NCI-H1694 treated with DMSO at 0.1 percent for 48 hours (cell line): ENCODE data around the gene GATAD2A.
"Not testable (repeated sequence)": the region's sequence is repeated elsewhere in the genome, so short reads cannot be mapped to it uniquely, and the experiment has no call there.

Experiments
- DNase-seq: peaks from one replicate; lab custom pipeline; 2025; lab: John Stamatoyannopoulos, UW

Gene GATAD2A

DNA sequence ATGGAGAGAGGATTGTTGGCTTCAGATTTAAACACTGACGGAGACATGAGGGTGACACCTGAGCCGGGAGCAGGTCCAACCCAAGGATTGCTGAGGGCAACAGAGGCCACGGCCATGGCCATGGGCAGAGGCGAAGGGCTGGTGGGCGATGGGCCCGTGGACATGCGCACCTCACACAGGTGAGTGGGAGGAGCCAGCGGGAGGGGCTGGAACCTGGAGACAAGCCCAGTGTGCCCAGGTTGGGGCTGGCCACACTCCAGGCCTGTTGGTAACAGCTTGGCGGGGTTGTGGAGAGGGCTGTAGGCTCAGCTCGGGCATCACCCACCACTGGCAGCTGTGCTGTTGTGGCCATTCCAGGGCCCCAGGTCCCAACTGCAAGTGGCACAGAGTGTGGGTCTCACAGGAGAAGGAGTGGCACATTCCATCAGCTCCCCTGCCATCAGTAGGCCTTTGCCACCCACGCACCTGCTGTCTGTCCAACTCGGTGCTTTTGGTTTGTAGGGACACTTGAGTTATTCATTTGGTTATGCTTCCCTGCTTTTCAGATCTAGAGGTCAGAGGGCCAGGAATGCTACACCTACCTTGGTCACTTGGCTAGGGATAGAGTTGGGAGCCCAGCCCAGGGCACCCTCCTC, 60.1 kb downstream of the GATAD2A start:
- no peak for DNase-seq

DNA sequence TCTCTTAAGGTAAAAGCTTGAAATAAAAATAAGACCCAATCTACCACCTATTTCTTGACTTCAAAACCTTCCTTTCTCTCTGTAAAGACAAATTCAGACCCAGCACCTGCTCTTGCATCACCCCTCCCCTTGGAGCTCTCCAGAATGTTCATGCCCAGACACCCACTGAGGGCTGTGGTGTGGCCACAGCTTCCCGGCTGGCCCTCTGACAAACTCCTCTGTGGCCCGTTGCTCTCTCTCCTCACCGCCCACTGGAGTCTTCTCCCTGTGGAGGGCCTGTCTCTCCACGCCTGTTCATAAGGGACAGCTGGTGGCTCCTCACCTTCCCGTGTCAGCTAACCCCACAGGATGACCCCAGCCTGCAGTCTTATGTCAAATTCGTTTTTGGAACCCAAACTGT, 60.7 kb downstream of the GATAD2A start:
- no peak for DNase-seq

DNA sequence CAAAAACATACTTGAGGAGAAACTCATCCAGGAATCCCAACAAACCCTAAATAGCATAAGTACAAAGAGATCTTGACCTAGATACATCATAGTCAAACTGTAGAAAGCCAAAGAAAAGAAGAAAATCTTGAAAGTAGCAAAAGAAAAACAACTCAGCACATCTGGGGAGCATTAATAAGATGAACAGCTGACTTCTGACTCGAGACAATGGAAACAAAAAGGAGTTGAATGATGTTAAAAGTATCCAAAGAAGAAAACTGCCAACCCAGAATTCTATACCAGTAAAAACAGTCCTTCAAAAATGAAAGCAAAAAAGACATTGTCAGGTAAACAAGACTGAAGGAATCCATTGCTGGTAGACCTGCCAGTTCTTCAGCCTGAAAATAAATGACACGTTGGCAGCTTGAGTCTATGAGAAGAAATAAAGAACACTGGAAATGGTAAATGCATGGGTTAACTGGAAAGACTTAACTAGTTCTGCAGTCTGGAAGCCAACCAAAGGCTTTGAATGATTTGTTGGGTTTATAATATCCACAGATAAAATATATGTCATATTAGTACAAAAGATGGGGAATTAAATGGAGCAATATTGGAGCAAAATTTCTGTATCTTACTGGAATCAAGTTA, 63.1 kb downstream of the GATAD2A start:
- DNase-seq = no peak

DNA sequence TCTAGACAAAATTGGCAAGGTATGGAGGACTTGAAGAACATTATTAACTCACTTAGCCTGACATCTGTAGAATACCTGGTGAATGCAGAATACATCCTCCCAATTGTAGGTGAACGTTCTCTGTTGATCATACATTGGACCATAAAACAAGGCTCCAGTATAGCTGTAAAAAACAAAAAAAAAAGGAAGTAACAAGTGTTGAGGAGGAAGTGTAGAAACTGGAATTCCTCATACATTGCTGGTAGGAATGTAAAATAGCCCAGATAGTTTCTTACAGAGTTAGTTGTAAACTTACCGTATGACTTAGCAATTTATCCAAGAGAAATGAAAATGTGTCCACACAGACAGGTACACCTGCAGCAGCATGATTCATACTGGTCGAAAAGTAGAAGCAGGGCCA, 65.1 kb downstream of the GATAD2A start:
- no peak for DNase-seq

DNA sequence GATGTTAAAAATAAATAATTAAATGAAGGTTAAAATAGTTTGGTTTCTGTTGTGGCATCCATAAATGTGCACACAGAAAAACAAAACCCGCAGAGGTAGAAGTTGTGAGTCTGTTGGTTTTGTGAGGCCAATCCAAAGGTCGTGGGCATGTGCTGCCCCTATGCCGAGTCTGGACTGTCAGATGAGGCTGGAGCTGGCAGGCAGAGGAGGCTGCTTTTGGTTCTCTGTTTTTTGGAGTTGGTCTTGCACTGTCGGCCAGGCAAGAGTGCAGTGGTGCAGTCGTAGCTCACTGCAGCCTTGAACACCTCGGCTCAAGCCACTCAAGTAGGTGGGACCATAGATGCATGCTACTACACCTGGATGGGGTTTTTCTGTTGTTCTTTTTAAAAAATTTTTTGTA, 66.2 kb downstream of the GATAD2A start:
- no peak for DNase-seq

DNA sequence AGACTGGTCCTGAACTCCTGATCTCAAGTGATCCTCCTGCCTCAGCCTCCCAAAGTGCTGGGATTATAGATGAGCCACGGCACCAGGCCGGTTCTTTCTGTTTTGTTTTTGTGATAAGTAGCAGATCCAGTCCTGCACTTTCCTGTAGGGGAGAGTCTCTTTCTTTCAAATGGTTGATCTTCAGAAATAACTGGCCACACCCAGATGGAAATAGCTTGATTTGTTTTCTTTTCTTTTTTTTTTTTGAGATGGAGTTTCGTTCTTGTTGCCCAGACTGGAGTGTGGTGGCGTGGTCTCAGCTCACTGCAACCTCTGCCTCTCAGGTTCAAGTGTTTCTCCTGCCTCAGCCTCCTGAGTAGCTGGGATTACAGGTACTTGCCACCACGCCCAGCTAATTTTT, 66.6 kb downstream of the GATAD2A start:
- DNase-seq = not testable (repeated sequence)

DNA sequence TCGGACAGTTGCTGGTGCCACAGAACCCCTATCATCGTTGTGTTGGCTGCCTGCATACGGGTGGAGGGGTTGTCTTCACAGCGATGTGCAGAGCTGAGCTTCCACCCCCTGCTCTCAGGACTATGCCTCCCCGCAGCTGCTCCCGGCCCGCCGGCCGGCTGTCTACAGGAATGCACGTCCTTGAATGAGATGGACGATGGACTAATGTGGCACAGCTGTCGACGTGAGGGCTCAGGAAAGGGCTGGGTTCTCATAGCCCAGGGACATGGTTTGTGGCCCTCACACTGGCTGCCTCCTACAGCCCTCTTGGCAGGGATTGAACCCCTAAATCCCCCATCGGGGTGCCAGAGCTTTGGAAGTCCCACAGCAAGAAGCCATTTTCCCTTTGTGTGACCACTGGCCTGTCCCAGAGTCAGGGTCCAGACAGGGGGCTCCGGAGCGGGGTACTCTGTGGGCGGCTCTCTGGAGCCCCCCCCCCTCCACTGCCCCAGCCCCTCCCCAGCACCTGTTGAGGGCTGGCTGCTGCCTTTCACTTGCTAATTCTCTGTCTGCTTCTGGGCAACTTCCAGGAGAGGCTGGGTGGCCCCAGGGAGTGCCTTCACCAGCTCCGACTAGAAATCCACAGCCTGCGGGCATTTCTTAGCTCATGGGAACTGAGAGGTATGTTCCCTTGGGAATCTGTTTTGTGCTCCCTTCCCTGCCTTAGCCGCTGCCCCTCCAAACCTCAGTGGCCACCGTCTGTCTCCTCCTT, 69.7 kb downstream of the GATAD2A start:
- no peak for DNase-seq

DNA sequence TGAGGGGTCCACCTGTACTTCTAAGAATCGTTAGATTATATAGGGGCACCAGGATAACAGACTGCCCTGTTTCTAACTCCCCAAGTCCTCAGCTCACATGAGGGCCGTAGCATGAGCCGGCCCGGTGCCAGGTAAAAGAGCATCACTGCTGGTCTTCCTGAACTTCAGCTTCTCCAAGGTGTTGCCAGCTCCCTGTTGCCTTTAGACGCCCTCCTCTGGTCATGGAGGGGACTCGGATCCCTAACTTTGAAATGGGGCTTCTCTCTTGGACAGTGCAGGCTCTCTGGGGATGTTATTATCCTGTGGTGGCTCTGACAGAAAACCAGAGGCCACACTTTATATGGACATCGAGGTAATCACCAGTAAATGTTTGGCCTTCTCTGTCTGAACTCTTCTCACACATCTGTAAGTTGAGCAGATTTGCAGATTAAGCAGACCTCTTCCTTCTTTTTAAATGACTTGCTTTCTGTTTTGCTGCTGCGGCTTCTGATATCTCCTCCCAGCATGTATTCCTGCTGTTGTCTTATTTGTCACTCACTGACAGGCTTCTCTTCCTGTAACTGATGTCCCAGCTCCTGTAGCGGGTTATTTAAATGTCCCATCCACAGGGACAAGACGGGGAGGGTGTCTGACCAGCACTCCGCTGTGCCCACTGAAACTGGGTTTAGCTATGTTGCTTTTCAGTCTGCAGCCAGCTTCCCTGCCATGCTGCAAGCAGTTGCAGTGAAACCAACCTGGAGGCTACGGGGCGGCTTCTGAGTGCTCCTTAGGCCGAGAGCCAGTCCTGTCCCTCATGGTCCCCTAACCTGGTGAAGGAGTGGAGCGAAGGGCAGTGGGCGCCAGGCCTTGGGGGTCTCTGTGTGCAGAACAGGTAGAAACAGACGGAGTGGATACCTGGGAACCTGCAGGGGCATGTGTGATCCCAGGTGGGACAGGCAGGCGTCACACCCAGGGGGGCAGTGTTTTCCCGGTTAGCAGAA, 70.7 kb downstream of the GATAD2A start:
- peak; percentile 38 for DNase-seq

DNA sequence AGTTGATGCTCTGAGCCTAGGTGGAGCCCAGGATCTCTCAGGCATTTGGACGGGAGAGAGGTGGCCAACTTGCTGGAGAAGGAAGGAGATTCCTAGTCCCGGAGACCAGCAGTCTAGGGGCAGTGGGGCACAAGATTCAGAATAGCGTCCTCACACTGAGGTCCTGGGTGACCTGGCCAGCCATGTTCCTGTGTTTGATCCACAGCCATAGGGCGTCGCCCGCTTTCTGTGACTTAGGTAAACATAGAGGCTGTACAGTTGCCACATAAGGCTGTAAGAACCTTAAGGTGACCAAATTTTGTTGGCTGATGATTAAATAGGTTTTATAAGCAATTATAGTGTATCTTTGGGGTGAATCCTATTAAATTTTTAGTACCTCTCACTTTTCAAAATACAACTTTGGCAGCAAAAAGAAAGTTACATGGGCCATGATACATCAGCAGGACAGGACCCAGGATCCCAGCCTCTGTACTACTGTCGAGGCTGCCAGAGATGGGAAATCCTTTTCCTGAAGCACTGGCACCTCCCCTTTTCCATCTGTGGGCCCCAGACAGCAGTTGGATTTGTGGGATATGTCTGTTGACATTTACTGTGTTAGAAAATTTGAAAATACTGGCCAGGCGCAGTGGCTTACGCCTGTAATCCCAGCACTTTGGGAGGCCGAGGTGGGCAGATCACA, 72.4 kb downstream of the GATAD2A start:
- no peak for DNase-seq

DNA sequence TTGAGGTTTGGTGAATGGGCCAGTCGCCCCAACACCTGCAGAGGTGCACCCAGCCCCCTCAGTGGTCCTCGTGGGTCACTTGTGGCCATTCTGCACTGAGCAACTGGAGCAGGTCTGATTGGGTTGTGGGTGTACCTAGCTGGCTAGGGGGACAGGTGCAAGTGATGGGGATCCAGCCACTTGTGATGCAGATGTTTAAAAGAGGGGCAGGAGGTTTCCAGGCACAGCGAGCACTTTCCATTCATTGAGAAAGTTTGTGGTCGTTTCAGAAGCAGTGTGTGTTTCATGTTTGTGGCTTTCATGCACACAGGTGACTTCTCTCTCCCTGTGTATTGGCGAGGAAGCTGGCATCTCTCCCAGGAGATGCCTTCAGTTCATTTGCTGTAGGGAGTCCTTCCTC, 75.2 kb downstream of the GATAD2A start:
- no peak for DNase-seq

DNA sequence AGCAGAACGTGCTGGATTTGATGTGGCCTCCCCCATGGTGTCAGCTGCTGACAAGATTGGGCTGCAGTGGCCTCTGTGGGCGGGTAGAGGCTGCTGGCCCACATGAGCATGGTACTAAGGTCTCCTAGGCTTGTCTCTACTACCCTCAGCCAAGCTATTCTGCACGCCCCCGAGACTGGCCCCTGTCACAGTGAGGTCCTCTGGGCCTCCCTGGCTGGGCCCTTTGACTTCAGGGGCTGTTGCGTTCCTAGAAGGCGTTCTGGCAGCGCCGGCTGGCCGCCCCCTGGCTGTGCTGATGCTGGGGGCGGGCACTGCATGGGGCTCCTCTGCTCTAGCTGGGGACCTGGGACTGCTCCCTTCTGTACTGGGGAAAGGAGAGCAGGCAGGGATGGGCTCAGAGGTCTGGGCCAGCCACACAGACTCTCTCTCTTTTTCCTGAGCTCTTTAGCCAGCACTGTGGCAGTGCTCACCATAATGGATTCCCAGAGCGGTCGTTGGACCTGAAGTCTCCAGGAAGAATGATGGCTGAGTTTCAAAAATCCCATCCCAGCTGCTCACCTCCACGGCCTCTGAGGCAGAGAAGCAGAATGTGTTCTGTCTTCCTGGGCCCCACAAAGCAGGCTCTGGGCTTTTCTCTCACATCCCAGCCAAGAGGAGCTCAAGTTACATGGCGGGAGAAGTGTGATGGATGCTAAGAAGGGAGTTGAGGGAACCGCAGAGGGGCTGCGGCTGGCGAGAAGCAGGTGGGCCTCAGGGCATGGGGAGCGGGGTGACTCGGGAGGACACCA, 77.5 kb downstream of the GATAD2A start:
- DNase-seq = no peak

DNA sequence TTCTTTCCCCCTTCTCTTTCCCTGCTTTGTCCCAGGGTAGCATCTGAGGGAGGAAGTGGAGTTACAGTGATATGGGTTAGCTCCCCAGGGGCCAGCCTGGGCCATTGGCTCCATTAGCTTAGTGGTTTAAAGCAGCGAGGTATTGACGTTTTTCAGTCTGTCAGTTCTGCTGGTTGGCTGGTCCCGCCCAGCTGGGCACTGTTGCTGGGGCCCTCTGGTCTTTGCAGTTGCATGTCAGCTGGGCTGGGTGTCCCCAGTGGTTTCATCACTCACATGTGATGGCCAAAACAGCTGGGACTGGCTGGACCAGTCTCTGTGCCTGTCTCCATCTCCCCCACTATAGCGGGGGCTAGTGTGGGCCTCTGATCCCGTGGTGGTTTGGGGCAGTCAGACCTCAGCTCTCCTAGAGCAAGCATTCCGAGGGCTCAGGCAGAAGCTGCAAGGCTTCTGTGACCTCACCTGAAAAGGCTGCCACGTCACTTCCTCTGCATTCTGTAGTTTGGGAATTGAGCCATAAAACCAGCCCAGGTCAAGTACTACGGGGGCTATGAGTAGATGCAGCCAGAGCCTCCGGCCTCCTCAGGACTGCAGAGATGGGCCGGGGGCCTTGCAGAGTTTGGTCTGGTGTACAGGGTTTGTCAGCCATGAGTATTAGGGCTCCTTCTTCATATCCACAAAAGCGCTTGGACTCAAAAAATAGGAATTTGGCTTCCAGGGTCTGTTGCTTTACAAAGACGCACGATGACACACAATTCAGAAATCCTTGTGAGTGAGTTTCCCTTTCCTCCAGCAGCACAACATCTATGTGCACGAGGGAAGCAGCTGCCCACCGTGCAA, 79.9 kb downstream of the GATAD2A start:
- no peak for DNase-seq

DNA sequence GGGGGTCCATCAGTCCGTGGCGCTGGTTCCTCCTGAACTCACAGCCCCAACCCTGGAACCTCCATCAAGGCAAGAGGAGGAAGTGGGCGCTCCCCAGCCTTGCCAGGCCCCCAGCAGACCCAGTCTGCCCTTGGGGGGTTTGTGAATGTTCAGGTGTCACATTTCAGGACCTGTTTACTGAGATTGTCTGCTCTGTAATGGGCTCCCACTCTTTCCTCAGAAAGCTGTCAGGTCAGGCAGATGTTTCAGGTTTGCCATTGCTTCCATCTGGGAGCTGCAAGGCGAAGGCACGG, 80.5 kb downstream of the GATAD2A start:
- DNase-seq = no peak

DNA sequence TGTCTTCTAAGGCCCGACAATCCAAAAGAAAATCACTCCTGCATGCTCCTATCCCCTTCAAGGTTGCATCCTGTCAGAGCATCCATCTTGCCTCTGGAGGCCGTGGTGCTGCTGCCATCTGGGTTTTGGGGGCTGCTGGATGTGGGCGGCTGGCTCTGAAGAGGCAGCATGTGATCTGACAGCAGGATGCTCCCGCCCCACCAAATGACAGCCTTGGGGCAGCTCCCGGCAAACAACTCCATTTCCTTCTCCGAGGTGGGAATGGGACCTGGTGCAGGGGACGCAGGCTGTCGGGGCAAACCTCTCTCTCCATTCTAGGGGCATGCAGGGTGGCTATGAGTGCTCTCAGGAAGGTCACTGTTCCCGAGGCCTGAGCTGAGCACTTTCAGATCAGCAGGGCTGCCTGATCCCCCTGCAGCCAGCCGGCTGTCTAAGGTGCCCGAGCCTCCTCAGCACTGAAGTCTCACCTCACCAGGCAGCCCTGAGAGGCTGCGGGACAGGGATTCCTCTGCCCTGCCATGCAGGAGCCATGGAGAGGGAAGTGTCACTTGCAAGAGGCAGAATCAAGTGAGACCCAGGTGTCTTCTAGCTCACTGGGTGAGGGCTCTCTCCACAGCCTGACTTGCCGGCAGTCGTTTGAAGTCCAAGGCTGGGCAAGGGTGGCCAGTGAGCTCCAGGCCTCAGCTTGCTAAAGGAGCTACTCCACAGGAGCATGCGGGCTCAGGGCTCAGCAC, 81.0 kb downstream of the GATAD2A start:
- DNase-seq = peak; percentile 17

DNA sequence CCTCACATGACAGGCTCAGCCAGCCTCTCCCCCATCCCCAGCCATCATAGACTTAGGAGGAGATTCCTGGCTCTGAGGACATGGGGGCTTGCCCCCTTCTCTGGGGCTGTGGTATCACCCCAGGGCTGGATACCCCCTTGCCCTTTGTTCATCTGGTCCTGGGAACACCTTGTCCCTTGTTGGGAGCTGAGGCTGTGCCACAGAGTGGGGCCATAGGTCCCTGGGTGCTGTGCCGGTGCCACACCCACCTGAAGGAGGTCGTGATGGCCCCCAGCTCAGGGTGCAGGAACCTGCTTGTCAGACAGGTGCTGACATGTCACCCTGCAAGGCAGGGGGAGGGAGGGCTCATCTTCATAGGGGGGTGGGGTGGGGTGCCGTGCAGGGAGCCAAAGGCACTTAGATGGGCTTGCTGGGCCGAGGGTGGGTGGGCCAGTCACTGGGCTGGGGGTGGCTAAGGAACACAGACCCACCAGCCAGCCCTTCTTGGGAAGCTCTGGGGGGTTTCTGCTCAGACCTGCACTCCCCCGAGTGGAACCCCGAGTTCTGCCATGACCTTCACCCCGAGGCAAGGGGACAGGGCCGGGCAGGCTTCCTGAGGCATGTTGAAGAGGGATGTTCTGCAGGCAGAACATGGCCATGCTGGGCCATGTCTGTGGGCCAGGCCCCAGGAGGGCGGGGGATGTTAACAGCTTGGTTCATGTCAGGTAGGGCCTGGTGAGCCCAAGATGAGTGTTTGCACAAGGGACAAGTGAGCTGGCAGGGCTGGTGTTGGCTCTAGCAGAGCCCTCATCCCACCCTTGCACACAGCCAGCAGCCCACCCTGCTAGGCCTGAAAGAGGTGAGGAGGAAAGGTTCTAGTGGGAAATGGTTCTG, 81.8 kb downstream of the GATAD2A start:
- no peak for DNase-seq

DNA sequence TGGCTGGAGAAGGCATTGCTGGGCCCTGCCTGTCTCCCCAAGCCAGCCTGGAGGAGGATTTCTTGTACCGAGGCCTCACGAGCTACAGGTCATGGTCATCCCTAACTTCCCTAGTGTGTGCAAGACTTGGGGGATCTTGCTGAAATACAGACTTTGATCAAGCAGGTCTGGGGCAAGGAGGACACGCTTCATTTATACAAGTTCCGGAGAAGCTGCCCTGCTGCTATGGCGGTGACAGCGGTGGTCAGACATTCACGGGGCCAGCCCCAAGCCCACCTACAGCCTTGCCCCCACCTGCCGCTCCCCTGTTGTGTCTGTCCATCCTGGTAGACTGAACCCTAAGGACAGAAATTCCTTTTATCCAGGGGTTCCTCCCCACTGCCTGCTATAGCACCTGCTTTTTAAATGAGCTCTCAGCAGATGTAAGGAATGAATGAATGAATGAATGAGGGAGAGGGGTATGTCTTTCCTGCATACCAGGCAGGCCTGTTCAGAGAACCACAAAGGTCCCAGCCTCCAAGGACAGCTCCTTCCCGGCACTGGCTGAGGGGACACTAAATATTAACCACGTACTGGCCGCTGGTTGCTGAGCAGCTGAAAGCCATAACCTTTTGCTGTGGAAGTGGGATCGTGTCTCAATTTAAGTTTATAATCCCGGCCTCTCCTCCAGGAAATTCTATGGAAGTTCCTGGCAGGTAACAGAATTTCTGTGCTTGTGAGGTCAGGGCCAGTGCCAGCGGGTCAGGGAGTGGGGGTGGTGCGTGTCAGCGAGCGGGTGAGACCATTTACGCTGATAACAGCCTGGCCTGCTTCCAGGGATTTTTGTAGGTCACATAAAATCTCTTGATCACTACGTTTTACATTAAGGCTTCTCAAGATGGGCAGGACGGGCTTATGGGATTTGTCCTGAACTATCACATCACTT, 82.7 kb downstream of the GATAD2A start:
- no peak for DNase-seq
